ENCODE measurements around the gene IFNAR2.
"Not testable (repeated sequence)": the region's sequence is repeated elsewhere in the genome, so short reads cannot be mapped to it uniquely, and the experiment has no call there.

The IFNAR2 gene

GRCh38 chr21:33244779-33245105 is 15.0 kb downstream of the IFNAR2 start:
- DNase-seq (ENCODE audit: low read depth): no peak

DNA sequence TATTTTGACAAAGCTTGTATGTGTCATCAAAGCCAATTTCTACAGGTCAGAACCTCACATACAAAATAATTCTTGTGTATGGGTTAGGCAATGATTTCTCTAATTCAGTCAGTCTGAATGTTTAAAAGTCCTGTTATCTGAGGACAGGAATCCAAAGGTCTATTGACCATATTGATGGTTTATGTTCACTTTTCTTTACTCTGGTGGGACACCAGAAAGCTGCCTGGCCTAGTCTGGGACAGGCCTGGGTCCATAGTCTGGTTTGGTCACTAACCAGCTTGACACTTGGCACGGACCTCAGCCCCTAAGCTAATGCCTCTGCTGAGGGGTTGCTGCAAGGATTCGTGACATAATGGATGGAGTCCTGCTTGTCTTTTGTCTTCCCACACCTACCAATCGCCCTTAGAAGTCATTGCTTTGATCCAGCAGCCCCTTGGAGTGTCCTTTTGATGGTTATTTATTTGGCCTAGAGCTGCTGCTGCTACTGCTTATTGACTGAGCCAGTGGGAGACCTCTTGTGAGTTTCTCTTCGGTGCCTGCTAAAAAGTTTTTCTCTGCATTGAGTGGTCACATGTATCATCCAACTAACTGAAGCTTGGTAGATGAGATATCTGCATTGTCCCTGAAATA is 15.7 kb downstream of the IFNAR2 start:
- DNase-seq (ENCODE audit: low read depth): no peak

DNA sequence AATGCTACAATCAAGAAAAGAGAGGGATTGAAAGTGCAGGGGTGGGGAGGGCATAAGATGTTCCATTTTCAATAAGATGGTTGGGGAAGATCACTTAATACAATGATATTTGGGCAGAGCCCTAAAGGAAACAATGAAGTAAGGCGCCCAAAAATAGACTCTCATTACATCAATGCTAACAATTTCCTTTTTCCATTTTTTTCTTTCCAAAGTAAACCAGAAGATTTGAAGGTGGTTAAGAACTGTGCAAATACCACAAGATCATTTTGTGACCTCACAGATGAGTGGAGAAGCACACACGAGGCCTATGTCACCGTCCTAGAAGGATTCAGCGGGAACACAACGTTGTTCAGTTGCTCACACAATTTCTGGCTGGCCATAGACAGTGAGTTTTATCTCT is 16.8 kb downstream of the IFNAR2 start:
- no peak for DNase-seq (ENCODE audit: low read depth)

DNA sequence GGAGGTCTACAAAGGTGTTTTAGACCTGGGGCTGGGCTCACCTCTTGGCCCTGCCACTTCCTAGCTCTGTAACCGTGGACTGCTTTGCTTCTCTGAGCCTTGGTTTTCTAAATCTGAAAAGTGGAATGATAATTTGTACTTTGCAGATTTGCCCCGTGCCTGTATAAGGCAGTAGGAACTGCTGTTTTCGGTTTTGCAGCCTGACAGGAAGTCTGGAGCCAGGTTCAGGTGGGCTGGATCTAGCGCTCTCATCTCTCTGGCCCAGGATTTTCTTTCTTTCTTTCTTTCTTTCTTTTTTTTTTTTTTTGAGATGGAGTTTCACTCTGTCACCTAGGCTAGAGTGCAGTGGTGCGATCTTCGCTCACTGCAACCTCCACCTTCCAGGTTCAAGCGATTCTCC is 17.2 kb downstream of the IFNAR2 start:
- DNase-seq (ENCODE audit: low read depth): no peak

DNA sequence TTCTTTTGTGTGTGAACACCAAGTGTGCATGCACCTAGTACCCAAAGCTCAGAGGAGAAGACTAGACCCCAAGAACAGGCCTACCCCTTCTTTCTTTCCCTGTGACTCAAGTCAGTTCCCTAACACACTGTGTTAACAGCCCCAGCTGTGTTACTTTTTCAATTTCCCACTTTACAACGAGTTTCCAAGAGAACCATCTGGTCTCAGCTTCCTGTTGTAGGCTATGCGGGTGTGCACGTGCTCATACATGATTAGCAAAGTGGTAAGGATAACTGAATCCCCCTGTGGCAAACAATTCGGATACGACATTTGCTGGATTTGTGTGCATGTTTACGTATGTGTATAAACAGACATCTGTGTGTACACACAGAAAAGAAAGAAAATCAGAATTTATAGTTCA is 17.9 kb downstream of the IFNAR2 start:
- DNase-seq (ENCODE audit: low read depth): no peak

DNA sequence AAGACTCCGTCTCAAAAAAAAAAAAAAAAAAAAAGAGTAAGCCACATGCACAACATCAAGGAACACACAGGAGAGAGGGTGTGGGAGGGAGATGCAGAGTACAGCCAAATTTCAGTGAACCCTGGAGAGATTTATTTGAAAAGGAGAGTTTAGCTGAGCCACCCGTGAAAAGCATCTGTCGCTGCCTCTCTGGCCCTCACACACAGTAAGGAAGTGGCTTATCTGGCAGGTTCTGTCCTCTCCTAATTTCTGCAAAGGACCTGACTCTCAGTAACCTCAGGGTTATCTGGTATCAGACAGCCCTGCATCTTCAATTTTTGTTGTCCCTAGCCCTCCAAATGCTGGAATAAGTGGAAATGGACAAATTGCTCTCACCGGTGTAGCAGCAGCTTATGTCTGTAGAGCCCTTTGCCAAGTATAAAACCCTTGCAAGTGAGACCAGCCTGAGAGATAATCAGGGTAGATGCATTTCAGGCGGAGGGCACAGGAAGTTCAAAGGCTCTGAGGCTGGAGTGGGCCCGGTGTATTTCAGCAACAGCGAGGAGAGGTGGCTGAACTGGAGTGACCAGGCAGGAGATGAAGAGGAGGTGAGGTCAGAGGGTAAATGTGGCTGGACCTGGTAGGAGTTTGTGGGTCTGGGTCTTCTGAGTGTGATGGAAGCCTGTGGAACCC is 19.7 kb downstream of the IFNAR2 start:
- DNase-seq (ENCODE audit: low read depth): no peak

GRCh38 chr21:33251119-33251518 is 21.4 kb downstream of the IFNAR2 start:
- no peak for DNase-seq (ENCODE audit: low read depth)

DNA sequence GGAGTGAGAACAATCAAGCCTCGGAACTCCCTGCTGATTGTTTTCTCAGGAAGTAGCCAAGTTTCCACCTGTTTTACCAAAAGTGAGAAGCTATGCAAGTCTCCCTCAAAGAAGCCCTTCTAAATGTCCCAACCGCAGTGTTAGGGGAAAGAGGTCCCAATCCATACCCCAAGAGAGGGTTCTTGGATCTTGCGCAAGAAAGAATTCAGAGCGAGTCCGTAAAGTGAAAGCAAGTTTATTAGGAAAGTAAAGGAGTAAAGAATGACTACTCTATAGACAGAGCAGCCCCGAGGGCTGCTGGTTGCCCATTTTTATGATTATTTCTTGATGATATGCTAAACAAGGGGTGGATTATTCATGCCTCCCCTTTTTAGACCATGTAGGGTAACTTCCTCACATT is 23.6 kb downstream of the IFNAR2 start:
- not testable (repeated sequence) for DNase-seq (ENCODE audit: low read depth)

DNA sequence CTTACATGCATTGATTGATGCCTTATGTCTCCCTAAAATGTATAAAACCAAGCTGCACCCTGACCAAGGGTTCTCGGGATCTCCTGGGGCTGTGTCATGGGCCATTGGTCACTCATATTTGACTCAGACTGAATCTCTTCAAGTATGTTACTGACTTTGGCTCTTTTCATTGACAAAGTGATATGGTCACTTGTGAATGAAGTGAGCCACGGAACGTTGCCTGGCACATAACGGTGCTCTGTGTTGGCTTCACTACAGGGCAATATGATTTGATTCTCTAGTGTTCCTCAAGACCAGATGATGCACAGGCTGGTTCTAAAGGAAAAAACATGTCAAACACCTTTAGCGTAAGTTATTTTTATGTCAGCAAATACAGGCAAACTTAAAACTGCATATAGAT is 25.0 kb downstream of the IFNAR2 start:
- no peak for DNase-seq (ENCODE audit: low read depth)

DNA sequence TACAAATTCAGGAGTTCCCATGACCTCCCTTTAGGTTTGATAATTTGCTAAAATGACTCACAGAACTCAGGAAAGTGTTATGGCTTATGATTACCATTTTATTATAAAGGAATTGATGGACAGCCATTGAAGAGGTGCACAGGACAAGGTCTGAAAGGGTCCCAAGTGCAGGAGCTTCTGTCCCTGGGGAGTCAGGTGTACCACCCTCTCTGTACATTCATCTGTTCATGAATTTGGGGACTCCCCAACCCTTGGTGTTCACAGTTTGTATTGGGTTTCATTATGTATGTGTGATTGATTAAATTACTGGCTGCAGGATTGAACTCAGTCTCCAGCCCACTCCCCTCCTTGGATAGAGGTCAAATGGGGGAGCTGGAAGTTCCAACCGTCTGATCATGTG is 25.7 kb downstream of the IFNAR2 start:
- DNase-seq (ENCODE audit: low read depth): no peak

DNA sequence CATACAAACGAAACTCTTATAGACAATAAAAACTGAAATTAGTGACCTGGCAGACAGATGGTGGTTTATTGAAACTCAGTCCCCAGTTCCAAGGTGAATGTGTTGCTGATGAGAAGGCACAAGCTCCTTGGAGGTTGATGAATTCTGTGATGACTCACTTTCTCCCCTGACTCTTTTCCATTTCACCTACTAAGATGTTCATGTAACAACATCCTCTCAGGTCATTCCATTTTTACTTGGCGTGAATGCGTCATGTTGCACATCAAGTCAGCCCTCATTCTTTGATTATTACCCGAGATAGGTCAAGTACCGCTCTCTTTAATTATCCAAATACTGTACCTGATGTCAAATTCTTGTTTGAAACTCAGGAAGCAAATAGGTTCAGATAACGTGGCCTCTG is 26.3 kb downstream of the IFNAR2 start:
- DNase-seq (ENCODE audit: low read depth): no peak

DNA sequence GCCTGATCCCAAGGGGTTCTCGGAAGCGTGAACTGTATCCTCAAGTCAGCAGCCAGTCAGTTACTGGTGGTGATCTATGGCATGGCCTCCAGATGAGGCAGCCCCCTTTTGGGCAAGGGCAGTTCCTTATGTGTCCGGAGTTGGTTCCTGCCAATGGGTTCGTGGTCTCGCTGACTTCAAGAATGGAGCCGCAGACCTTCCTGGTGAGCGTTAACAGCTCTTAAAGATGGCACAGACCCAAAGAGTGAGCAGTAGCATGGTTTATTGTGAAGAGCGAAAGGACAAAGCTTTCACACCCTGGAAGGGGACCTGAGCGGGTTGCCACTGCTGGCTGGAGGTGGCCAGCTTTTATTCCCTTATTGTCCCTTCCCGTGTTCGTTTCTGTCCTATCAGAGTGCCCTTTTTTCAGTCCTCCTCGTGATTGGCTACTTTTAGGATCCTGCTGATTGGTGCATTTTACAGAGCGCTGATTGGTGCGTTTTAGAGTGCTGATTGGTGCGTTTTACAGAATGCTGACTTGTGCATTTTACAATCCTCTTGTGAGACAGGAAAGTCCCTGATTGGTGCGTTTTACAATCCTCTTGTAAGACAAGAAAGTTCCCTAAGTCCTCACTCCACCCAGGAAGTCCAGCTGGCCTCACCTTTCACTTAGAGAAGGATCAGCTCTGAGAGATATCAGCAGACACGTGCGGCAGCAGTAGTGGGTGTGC is 27.5 kb downstream of the IFNAR2 start:
- no peak for DNase-seq (ENCODE audit: low read depth)

- no peak for DNase-seq (ENCODE audit: low read depth)
Measured at GRCh38 chr21:33258475-33258874, 28.7 kb downstream of the IFNAR2 start.

DNA sequence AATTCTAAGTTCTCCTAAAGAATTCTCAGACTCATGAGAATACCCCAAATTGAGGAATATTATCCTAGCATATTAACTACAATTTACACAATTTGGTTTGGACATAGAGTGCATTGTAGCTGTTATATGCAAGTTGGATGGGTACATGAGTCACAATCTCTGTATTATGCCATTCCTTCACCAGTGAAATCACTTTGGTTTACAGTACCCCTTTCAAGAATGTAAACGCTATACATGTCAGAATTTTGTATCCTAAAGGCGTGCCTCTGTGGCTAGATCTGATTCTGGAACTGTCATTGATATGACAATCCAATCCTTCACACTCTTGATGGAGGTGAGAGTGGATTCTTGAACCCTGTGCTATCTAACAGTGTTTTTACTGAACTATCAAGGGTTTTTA is 29.7 kb downstream of the IFNAR2 start:
- DNase-seq (ENCODE audit: low read depth): no peak

DNA sequence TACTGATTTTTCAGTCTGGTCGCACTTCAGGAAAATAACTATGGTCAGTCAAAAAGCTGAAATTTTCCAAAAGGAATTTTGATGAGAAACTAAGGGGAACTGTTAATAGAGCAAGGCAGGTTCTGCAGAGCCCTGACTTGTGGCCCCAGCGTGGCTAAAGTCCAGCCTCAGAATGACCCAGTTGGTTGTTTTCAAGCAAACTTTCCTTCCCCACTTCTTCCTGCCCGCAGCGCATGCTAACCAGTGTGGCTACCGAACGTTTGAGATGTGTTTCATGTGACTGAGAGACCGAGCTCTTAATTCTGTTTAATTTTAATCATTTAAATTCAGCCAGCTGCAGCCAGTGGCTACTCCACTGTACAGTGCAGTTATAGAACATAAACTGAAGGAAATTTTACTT is 30.3 kb downstream of the IFNAR2 start:
- DNase-seq (ENCODE audit: low read depth): no peak

DNA sequence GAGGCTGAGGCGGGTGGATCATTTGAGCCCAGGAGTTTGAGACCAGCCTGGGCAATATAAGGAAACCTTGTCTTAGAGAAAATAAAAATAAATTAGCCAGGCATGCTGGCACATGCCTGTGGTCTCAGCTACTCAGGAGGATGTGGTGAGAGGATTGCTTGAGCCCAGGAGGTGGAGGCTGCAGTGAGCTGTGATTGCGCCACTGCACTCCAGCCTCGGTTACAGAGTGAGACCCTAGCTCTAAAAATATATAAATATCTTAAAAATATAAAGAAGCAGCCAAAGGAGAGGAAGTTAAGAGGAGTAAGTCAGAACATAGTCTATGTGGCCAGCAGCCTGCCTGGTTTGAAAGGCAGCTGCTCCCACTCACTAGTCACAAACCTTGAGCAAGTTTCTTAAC is 31.9 kb downstream of the IFNAR2 start:
- no peak for DNase-seq (ENCODE audit: low read depth)

- DNase-seq (ENCODE audit: low read depth): no peak
Measured at GRCh38 chr21:33262921-33263320, 33.2 kb downstream of the IFNAR2 start.

DNA sequence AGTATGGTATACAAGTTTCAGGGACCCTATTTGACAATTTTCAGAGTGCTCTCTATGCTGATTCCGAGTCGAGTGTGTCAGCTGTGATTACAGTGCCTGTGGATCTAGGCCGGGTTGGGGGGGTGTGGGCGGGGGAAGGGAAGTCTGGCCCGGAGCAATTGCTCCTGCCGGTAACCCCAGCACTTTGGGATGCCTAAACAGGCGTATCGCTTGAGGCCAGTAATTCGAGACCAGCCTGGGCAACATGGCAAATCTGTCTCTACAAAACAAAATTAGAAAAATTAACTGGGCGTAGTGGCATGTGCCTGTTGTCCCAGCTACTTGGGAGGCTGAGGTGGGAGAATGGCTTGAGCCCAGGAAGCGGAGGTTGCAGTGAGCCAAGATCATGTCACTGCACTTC is 34.8 kb downstream of the IFNAR2 start:
- no peak for DNase-seq (ENCODE audit: low read depth)

- DNase-seq (ENCODE audit: low read depth): no peak
Measured at GRCh38 chr21:33265664-33266049, 35.9 kb downstream of the IFNAR2 start.

- peak; percentile 64 for DNase-seq (ENCODE audit: low read depth)
Measured at GRCh38 chr21:33266050-33266788, 36.5 kb downstream of the IFNAR2 start, which contains the start of gene IL10RB. Gene IL10RB (plus strand): TSS chr21:33266367. CDS start chr21:33266466, 99 bp downstream.

- peak; percentile 19 for DNase-seq (ENCODE audit: low read depth)
Measured at GRCh38 chr21:33266789-33267135, 37.0 kb downstream of the IFNAR2 start.

DNA sequence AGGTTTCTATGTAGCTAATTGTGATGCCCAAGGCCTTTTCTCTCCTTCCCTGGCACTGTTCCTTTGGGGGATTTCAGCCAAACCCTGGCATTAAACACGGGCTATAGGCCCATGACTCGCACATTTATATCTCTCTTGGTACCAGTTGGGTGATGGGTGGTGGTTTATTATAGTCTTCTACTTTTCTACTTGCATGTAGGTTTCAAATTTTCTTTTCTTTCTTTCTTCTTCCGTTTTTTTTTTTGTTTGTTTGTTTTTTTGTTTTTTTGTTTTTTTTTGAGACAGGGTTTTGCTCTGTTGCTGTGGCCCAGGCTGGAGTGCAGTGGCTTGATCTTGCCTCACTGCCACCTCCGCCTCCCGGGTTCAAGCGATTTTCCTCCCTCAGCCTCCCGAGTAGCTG is 37.5 kb downstream of the IFNAR2 start:
- no peak for DNase-seq (ENCODE audit: low read depth)

GRCh38 chr21:33268393-33268736 is 38.6 kb downstream of the IFNAR2 start:
- no peak for DNase-seq (ENCODE audit: low read depth)
